Spleen (tissue), 11 donors: ENCODE measurements around the gene TEX44. TPM values are rescaled to one million over a fixed set of nuclear protein-coding genes. Genes with fewer than 3 reads are reported as not detected.

ENCODE experiments used
- DNase-seq: peaks from one replicate; pipeline ENCODE4 v3.0.0-alpha.2; 2020
- H3K27ac ChIP-seq, 8 donors: fragments of 200-600 bp; sonication (generic) in 7 of 8; 1 replicate in 4 of 8; 2 replicates in 4 of 8; pipeline versions ENCODE4 v1.5.0 to v1.8.0; 2016 to 2021; ENCODE audit warnings: inconsistent platforms in 4 of 8, mild to moderate bottlenecking in 4 of 8, moderate library complexity in 1 of 8
- H3K27me3 ChIP-seq, 7 donors: fragments of 200-600 bp; sonication (generic) in 6 of 7; replicated peaks in 1 of 7; 1 replicate in 4 of 7; 2 replicates in 3 of 7; pipeline versions ENCODE4 v1.5.0 to v1.8.0; 2016 to 2021; ENCODE audit warnings: inconsistent platforms in 3 of 7, mild to moderate bottlenecking in 1 of 7
- H3K36me3 ChIP-seq, 6 donors: fragments of 200-600 bp; sonication (generic) in 5 of 6; 1 replicate in 4 of 6; 2 replicates in 2 of 6; pipeline versions ENCODE4 v1.5.0 to v1.8.0; 2016 to 2021; ENCODE audit warnings: inconsistent platforms in 2 of 6
- H3K4me1 ChIP-seq, 6 donors: fragments of 200-600 bp; sonication (generic) in 5 of 6; 1 replicate in 3 of 6; 2 replicates in 3 of 6; pipeline versions ENCODE4 v1.5.0 to v1.8.0; 2016 to 2021; ENCODE audit warnings: inconsistent platforms in 3 of 6
- H3K4me3 ChIP-seq, 8 donors: fragments of 200-600 bp; sonication (generic) in 7 of 8; 1 replicate in 4 of 8; 2 replicates in 4 of 8; pipeline versions ENCODE4 v1.5.0 to v1.8.0; 2016 to 2021; ENCODE audit warnings: inconsistent platforms in 4 of 8, mild to moderate bottlenecking in 4 of 8, moderate library complexity in 2 of 8
- H3K9me3 ChIP-seq, 8 donors: fragments of 200-600 bp; sonication (generic) in 7 of 8; 1 replicate in 4 of 8; 2 replicates in 4 of 8; pipeline versions ENCODE4 v1.5.0 to v1.8.0; 2016 to 2021; ENCODE audit warnings: inconsistent platforms in 4 of 8
- POLR2A ChIP-seq, 3 donors: fragments of 450-650 bp; IDR thresholded peaks; one replicate each; pipeline ENCODE4 v1.5.1; 2017; ENCODE audit warnings: antibody characterized with exemption in 3 of 3, mild to moderate bottlenecking in 1 of 3
- POLR2AphosphoS5 ChIP-seq, 3 donors: sonication (generic); formaldehyde crosslinking; IDR thresholded peaks; one replicate each; pipeline ENCODE4 v1.5.1; 2017; ENCODE audit warnings: antibody characterized with exemption in 3 of 3
- WGBS, 5 donors: extraction: QIAGEN DNeasy Blood & Tissue Kit in 3 of 5; methylation state at CpG; one replicate each; pipeline versions ENCODE4 v1.1.5 to v1.1.7; 2013 to 2018; 5-methylcytosine and 5-hydroxymethylcytosine counted together
- intact Hi-C: fragments of 100-400 bp; cut with DNase I; formaldehyde crosslinking; loops from one replicate; pipeline ENCODE4 v1.15.0; 2023; ENCODE audit warnings: low total_unique reads
- polyA plus RNA-seq, 3 donors: library from polyadenylated mRNA; stranded (reverse); fragments of 200-250 nt; gene quantifications; one replicate each; pipeline ENCODE4 v1.2.1, GENCODE V29; 2013
- total RNA-seq, 7 donors: library from RNA; depleted of rRNA in 3 of 7; stranded (reverse); fragments of >200 nt in 3 of 7; fragmentation: NEBNext Ultra II Directional in 4 of 7; extraction: Animal tissue kit (Norgen Biotek cat#: 25700) in 4 of 7; gene quantifications; one replicate each; pipeline versions ENCODE4 v1.1.0 to v1.2.1, GENCODE V29; 2016 to 2021
- TF ChIP-seq, protein P1 (sequence below), 11 experiments: fragments of 200-600 bp in 7 of 11; fragments of 450-650 bp in 4 of 11; sonication (generic) in 4 of 11; IDR thresholded peaks in 8 of 11; conservative IDR thresholded peaks in 3 of 11; 1 replicate in 7 of 11; 2 replicates in 4 of 11; pipeline versions ENCODE4 v1.4.0 to v1.8.0; 2016 to 2021; ENCODE audit warnings: antibody characterized with exemption in 11 of 11, inconsistent platforms in 4 of 11, mild to moderate bottlenecking in 1 of 11
- donor health status: healthy with polysubstance abuse.
- donor health status: DM: no; HTN: no; CAD: no; lungs with moderate emphysema.
- donor health status: DM: no; HTN: no; CAD: no.
- donor health status: Bipolar disorder and iron deficiency.
- donor health status: healthy.
- donor health status: DM: no; HTN: no; CAD: no.
- donor health status: DM: yes; HTN: yes; CAD: no.

The TEX44 gene
- total and polyA plus RNA-seq, 10 donors = not detected

DNA sequence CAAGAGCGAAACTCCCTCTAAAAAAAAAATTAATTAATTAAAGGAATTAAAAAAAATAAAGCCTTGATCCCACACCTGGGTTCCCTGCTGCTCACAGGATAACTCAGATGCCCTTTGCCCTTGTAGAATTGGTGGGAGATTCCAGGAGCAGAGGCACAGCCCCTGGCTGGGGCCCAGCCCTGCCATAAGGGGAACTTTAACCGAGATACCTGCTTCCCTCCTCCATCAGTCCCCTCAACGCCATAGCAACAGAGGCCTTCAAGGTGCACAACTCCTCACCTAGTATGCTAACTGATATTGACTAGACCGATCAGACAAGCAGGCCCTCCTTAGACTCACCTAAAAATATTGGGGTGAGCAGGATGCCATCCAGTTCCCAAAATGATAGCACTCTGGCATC lies 23.6 kb downstream of the TEX44 start:
- peak overlapping the region in 2 of 8 donors; percentile 11 to 33 for H3K27ac ChIP-seq
- 67 to 87% (median 84%) methylated on average over 4 of the region's 4 CpGs for WGBS, 5 donors
- H3K4me3 ChIP-seq = no peak overlapping the region
- no peak for DNase-seq
- peaks cover 0 to 23% (median 0%) of the 10 kb centered on the region in 7 donors for H3K27me3 ChIP-seq
- TF ChIP-seq, protein P1, sequence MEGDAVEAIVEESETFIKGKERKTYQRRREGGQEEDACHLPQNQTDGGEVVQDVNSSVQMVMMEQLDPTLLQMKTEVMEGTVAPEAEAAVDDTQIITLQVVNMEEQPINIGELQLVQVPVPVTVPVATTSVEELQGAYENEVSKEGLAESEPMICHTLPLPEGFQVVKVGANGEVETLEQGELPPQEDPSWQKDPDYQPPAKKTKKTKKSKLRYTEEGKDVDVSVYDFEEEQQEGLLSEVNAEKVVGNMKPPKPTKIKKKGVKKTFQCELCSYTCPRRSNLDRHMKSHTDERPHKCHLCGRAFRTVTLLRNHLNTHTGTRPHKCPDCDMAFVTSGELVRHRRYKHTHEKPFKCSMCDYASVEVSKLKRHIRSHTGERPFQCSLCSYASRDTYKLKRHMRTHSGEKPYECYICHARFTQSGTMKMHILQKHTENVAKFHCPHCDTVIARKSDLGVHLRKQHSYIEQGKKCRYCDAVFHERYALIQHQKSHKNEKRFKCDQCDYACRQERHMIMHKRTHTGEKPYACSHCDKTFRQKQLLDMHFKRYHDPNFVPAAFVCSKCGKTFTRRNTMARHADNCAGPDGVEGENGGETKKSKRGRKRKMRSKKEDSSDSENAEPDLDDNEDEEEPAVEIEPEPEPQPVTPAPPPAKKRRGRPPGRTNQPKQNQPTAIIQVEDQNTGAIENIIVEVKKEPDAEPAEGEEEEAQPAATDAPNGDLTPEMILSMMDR (IDR thresholded peaks at IDR 0.05 in 8 of 11, conservative IDR thresholded peaks at IDR 0.05 in 3 of 11) = no peak
- no peaks in the 10 kb centered on the region for H3K36me3 ChIP-seq
- H3K9me3 ChIP-seq = no peaks in the 10 kb centered on the region
- intact Hi-C loops = no loop called here
- peaks cover 25 to 77% (median 47%) of the 10 kb centered on the region in 6 donors for H3K4me1 ChIP-seq

DNA sequence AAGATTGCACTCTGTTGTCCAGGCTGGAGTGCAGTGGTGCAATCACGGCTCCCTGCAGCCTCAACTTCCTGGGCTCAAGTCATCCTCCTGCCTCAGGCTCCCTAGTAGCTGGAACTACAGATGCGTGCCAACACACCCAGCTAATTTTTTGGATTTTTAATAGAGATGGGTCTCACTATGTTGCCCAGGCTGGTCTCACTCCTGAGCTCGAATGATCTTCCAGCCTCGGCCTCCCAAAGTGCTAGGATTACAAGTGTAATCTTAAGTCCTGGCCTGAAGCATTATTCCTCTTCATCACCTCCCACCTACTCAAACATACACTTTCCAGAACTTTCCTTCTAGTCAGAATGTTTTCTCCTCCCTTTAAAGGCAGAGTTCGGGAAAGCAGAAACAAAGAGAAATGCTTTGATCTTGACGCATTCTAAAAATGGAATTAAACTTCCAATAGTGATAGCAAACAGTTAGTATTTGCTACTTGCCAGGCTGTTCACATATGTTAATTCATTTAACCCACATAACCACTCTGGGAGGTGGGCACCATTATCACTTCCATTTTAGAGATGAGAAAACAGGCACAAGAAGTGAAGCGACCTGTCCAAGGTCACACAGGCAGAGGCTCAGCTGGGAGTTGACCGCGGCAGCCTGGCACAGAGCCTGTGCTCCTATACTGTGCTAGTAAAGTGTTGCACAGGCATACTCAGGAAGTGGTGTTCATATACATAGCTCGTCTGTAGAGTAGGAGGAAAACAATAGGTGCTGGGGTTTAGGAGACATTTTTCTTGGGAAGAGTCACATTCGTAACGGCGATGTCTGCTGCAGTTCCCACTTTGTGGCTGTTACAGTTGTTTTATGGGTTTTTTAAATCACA lies 24.6 kb downstream of the TEX44 start:
- H3K4me1 ChIP-seq = peaks cover 22 to 73% (median 42%) of the 10 kb centered on the region in 6 donors
- no peaks in the 10 kb centered on the region for H3K36me3 ChIP-seq
- TF ChIP-seq, protein P1 (IDR thresholded peaks at IDR 0.05 in 8 of 11, conservative IDR thresholded peaks at IDR 0.05 in 3 of 11) = no peak
- TF ChIP-seq POLR2A (IDR thresholded peaks at IDR 0.05) (no peak), POLR2AphosphoS5 (IDR thresholded peaks at IDR 0.05) (no peak)
- 58 to 64% (median 63%) methylated on average over 13 of the region's 13 CpGs for WGBS, 5 donors
- H3K9me3 ChIP-seq = no peaks in the 10 kb centered on the region
- H3K27ac ChIP-seq = peak overlapping the region in 1 of 8 donors; percentile 45
- H3K4me3 ChIP-seq = no peak overlapping the region
- DNase-seq = no peak
- intact Hi-C loops = no loop called here
- H3K27me3 ChIP-seq = peaks cover 0 to 23% (median 0%) of the 10 kb centered on the region in 7 donors

DNA sequence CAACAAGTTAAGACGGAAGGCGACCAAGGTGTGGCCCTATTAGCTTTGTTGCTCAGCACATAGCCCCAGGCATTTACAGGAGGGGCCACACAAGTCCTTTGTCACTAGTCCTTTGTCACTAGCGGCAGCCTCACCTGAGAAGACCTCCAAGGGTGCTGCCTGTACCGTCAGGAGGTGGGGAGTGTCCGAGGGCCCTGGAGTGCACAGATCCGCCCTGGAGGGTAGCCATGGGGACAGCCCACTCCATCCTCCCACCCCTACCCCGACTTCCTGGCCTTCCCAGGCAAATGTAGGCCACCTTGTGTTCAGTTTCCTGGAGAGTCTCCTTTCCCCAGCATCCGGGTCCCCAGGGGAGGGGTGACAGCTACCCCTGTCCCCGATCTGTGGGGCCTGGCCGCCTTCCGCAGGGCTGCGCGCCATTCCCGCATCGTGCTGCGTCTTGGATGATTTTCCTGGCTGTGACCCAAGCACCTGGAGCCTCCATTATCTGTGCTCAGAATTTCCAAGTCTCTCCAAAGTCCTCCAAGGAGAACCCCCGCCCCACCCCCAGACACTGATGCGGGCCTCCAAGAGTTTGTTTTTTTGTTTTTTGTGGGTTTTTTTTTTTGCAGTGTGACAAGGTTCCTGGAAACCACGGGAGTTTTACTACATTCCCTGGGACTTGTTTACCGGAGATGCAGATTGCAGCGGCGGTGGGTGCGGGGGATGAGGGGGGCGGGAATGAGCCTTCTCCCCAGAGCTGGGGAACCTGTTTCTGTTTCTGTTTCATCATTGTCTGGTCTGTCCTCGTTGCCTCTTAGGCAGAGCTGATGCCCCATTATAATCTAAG lies 28.6 kb downstream of the TEX44 start:
- Histone ChIP-seq H3K27me3 (no peaks in the 10 kb centered on the region), H3K9me3 (no peaks in the 10 kb centered on the region), H3K27ac (peak overlapping the region; percentile 7 to 73 (median 64)), H3K4me1 (peaks cover 0 to 33% (median 9%) of the 10 kb centered on the region in 6 donors), H3K4me3 (peak overlapping the region in 2 of 8 donors; percentile 8 to 37), H3K36me3 (no peaks in the 10 kb centered on the region)
- TF ChIP-seq POLR2AphosphoS5 (IDR thresholded peaks at IDR 0.05) = peak in 2 of 3 donors; percentile 26 to 38
- TF ChIP-seq POLR2A (IDR thresholded peaks at IDR 0.05) = no peak
- TF ChIP-seq, protein P1 (IDR thresholded peaks at IDR 0.05 in 8 of 11, conservative IDR thresholded peaks at IDR 0.05 in 3 of 11) = no peak
- 47 to 60% (median 57%) methylated on average over 25 of the region's 25 CpGs for WGBS, 5 donors
- intact Hi-C loops = no loop called here
- peak; percentile 76 for DNase-seq

DNA sequence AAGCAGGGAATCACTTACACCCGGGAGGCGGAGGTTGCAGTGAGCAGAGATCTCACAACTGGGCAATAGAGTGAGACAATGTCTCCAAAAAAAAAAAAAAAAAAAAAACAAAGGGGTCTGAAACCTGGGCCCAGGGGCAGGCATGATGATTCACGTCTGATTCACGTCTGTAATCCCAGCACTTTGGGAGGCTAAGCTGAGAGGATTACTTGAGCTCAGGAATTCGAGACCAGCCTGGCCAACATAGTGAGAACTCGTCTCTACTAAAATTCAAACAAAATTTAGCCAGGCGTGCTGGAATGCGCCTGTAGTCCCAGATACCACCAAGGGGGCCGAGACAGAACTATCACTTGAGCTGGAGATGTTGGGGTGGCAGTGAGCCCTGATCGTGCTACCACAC lies 30.3 kb downstream of the TEX44 start:
- WGBS, 5 donors = 88 to 98% (median 96%) methylated on average over 10 of the region's 10 CpGs
- TF ChIP-seq, protein P1 (IDR thresholded peaks at IDR 0.05 in 8 of 11, conservative IDR thresholded peaks at IDR 0.05 in 3 of 11) = no peak
- no peak for TF ChIP-seq POLR2AphosphoS5 (IDR thresholded peaks at IDR 0.05)
- TF ChIP-seq POLR2A (IDR thresholded peaks at IDR 0.05) = no peak
- intact Hi-C loops = no loop called here
- Histone ChIP-seq H3K36me3 (no peaks in the 10 kb centered on the region), H3K4me1 (peaks cover 0 to 28% (median 15%) of the 10 kb centered on the region in 6 donors), H3K27ac (no peak overlapping the region), H3K4me3 (no peak overlapping the region), H3K9me3 (no peaks in the 10 kb centered on the region), H3K27me3 (no peaks in the 10 kb centered on the region)
- no peak for DNase-seq
